ENCODE results near the gene FBXO47. TPM values are rescaled to one million over a fixed set of nuclear protein-coding genes. Genes with fewer than 3 reads are reported as not detected.
"Not testable (repeated sequence)": the region's sequence is repeated elsewhere in the genome, so short reads cannot be mapped to it uniquely, and the experiment has no call there.

Gene FBXO47
- total and polyA plus RNA-seq, 2 of the 4 experiments (the other 2 are of a cell fraction), result under 0.01 TPM; not detected in 1

GRCh38 chr17:38930782-38931181, 36.4 kb downstream of the FBXO47 start:
- POLR2A ChIA-PET (ENCODE audit: unreplicated experiment); H3K18ac ChIP-seq (ENCODE audit: low read depth, low read length); H2AK9ac ChIP-seq (replicated peaks; ENCODE audit: low read depth, low read length, poor library complexity); H2BK15ac ChIP-seq (ENCODE audit: low read depth, low read length); dilution Hi-C loops (cut with HindIII; ENCODE audit: low sequenced_read_pairs, unreplicated experiment); H3K9me3 ChIP-seq (ENCODE audit: control insufficient read depth, insufficient read depth, low read length); H3K4me2 ChIP-seq (ENCODE audit: low read depth, low read length); H2AFZ ChIP-seq (replicated peaks; ENCODE audit: low read length, poor library complexity); H3K9me1 ChIP-seq (ENCODE audit: insufficient read depth, low read length); H3K4me1 ChIP-seq (ENCODE audit: control insufficient read depth, insufficient read depth, low read length); H2BK120ac ChIP-seq (ENCODE audit: low read depth, low read length); H4K8ac ChIP-seq (ENCODE audit: low read depth in 2 of 2, low read length in 2 of 2); H3K27ac ChIP-seq (ENCODE audit: insufficient read depth, low read length); ATAC-seq (ENCODE audit: low read depth); H4K91ac ChIP-seq (ENCODE audit: insufficient read depth, low read depth, low read length); H3K79me1 ChIP-seq (ENCODE audit: low read depth in 1 of 2, low read length in 2 of 2); H3K9ac ChIP-seq (ENCODE audit: low read depth, low read length); H2BK5ac ChIP-seq (ENCODE audit: low read depth, low read length, poor library complexity, severe bottlenecking); DNase-seq; H3K4ac ChIP-seq (ENCODE audit: low read depth, low read length); BruUV-seq (replicated peaks); H3K4me3 ChIP-seq (ENCODE audit: insufficient read depth, low read depth, low read length); H3K14ac ChIP-seq (replicated peaks; ENCODE audit: low read depth, low read length); H3K23ac ChIP-seq (ENCODE audit: low read depth, low read length); H3K56ac ChIP-seq (ENCODE audit: extremely low read depth, insufficient read depth, low read length); H2AK5ac ChIP-seq (ENCODE audit: low read depth, low read length); in situ Hi-C loops (cut with MboI; ENCODE audit: low sequenced_read_pairs); intact Hi-C loops (cut with micrococcal nuclease); H3K27me3 ChIP-seq (ENCODE audit: control insufficient read depth, insufficient read depth, low read length); H3K36me3 ChIP-seq (ENCODE audit: control insufficient read depth, insufficient read depth, low read length); H4K20me1 ChIP-seq (ENCODE audit: insufficient read depth, low read length); CTCF ChIA-PET; H4K5ac ChIP-seq (ENCODE audit: low read depth, low read length); H2BK20ac ChIP-seq (ENCODE audit: low read depth, low read length): not testable (repeated sequence)
- WGBS, 2 experiments (ENCODE audit: extremely low coverage in 2 of 2, insufficient read length in 1 of 2), result no CpG with 5 or more reads among the region's 36 CpGs
